ENCODE data around the gene WASL. TPM values are rescaled to one million over a fixed set of nuclear protein-coding genes. Genes with fewer than 3 reads are reported as not detected.

The WASL gene
- total and polyA plus RNA-seq, 2 of the 13 experiments (the other 11 are each of a cell fraction or from before 2014, with no cell fraction given): 7.9 to 12.8 TPM

GRCh38 chr7:123738356-123738755, 10.4 kb downstream of the WASL start (continued):
- TF ChIP-seq RERE (CRISPR knock-in tag; IDR thresholded peaks at IDR 0.05; ENCODE audit: low read depth) (peak; percentile 52; the same call in 1 of the 2 replicates), FOXO1 (CRISPR knock-in tag; IDR thresholded peaks at IDR 0.05) (peak; percentile 26; the same call in 1 of the 2 replicates), GATAD2A (CRISPR knock-in tag; IDR thresholded peaks at IDR 0.05) (peak; percentile 76), NAIF1 (CRISPR knock-in tag; IDR thresholded peaks at IDR 0.05; ENCODE audit: borderline replicate concordance) (no peak), ZNF724P (CRISPR knock-in tag; IDR thresholded peaks at IDR 0.05; ENCODE audit: borderline replicate concordance) (no peak), NFIC (IDR thresholded peaks at IDR 0.05; ENCODE audit: low read length) (peak; percentile 34; the same call in 1 of the 2 replicates), RORA (CRISPR knock-in tag; IDR thresholded peaks at IDR 0.05) (no peak), ZNF292 (CRISPR knock-in tag; IDR thresholded peaks at IDR 0.05; ENCODE audit: borderline replicate concordance, low read depth) (peak; percentile 55; the same call in 1 of the 2 replicates), SRSF1 (optimal IDR thresholded peaks at IDR 0.05; ENCODE audit: low read depth, low read length) (no peak), ZBTB40 (IDR thresholded peaks at IDR 0.05) (no peak), ZBTB40 (CRISPR knock-in tag; IDR thresholded peaks at IDR 0.05) (no peak), ZNF619 (CRISPR knock-in tag; IDR thresholded peaks at IDR 0.05) (no peak), ZNF264 (CRISPR knock-in tag; IDR thresholded peaks at IDR 0.05) (no peak), ZNF747 (CRISPR knock-in tag; IDR thresholded peaks at IDR 0.05; ENCODE audit: borderline replicate concordance) (0 out of 2 replicates have a peak, but pooled peaks have one; percentile 29), ZBTB21 (CRISPR knock-in tag; IDR thresholded peaks at IDR 0.05) (no peak)
- TF ChIP-seq, protein P1, sequence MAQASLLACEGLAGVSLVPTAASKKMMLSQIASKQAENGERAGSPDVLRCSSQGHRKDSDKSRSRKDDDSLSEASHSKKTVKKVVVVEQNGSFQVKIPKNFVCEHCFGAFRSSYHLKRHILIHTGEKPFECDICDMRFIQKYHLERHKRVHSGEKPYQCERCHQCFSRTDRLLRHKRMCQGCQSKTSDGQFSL (CRISPR knock-in tag; IDR thresholded peaks at IDR 0.05): no peak
